Ovary (tissue), 3 donors: ENCODE measurements around the gene LMF1.

Source experiments
- EP300 ChIP-seq: sonication (generic); formaldehyde crosslinking; IDR thresholded peaks from one replicate; pipeline ENCODE4 v1.6.1; 2017; ENCODE audit warnings: antibody characterized with exemption
- TF ChIP-seq, protein P1 (sequence below), 3 donors: fragments of 450-650 bp in 2 of 3; fragments of 200-600 bp in 1 of 3; IDR thresholded peaks; one replicate each; pipeline versions ENCODE4 v1.5.1 to v1.8.0; 2016 to 2022; ENCODE audit warnings: antibody characterized with exemption in 3 of 3, mild to moderate bottlenecking in 1 of 3
- donor health status: DM: no; HTN: no; CAD: no.

DNA sequence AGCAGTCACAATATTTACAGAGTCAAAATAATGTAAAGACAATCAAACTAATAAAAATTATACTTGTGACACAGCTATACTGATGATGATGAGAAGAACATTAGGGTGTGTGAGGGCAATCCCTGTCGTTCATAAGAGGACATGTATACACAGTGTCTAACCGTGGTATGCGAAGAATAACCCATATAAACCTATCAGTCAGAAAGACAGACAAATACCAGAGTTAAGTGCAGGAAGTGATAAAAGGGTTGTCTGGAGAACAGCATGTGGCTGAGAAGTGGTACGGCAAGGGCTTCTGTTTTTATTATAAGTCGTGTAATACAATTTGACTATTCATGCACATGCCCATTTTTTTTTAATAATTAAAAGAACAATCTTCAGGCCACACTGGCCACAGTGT, 46.7 kb downstream of the LMF1 start:
- TF ChIP-seq, protein P1, sequence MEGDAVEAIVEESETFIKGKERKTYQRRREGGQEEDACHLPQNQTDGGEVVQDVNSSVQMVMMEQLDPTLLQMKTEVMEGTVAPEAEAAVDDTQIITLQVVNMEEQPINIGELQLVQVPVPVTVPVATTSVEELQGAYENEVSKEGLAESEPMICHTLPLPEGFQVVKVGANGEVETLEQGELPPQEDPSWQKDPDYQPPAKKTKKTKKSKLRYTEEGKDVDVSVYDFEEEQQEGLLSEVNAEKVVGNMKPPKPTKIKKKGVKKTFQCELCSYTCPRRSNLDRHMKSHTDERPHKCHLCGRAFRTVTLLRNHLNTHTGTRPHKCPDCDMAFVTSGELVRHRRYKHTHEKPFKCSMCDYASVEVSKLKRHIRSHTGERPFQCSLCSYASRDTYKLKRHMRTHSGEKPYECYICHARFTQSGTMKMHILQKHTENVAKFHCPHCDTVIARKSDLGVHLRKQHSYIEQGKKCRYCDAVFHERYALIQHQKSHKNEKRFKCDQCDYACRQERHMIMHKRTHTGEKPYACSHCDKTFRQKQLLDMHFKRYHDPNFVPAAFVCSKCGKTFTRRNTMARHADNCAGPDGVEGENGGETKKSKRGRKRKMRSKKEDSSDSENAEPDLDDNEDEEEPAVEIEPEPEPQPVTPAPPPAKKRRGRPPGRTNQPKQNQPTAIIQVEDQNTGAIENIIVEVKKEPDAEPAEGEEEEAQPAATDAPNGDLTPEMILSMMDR (IDR thresholded peaks at IDR 0.05): no peak
- TF ChIP-seq EP300: no peak
